Testis (tissue), 3 donors: ENCODE results near the gene SLX4. TPM values are rescaled to one million over a fixed set of nuclear protein-coding genes. Genes with fewer than 3 reads are reported as not detected.

Experiments used
- DNase-seq: peaks from one replicate; pipeline ENCODE4 v3.0.0-alpha.2; 2019
- H3K27ac ChIP-seq, 2 donors: fragments of 200-600 bp; sonication (generic); one replicate each; pipeline ENCODE4 v1.5.1; 2019
- H3K27me3 ChIP-seq: fragments of 200-600 bp; sonication (generic); one replicate; pipeline ENCODE4 v1.5.1; 2019
- H3K36me3 ChIP-seq: fragments of 200-600 bp; sonication (generic); one replicate; pipeline ENCODE4 v1.5.1; 2017; ENCODE audit warnings: low read depth; ENCODE audit errors: missing control alignments
- H3K4me1 ChIP-seq: fragments of 200-600 bp; sonication (generic); one replicate; pipeline ENCODE4 v1.5.1; 2019
- H3K4me3 ChIP-seq, 2 donors: fragments of 200-600 bp; sonication (generic); one replicate each; pipeline ENCODE4 v1.5.1; 2017 to 2019
- H3K9me3 ChIP-seq: fragments of 200-600 bp; sonication (generic); one replicate; pipeline ENCODE4 v1.5.1; 2017
- CTCF ChIP-seq, 3 experiments: fragments of 450-650 bp in 2 of 3; fragments of 200-600 bp in 1 of 3; sonication (generic) in 1 of 3; IDR thresholded peaks; one replicate each; pipeline ENCODE4 v1.5.1; 2016 to 2019; ENCODE audit warnings: antibody characterized with exemption in 3 of 3, mild to moderate bottlenecking in 2 of 3, moderate library complexity in 1 of 3
- POLR2A ChIP-seq: fragments of 450-650 bp; IDR thresholded peaks from one replicate; pipeline ENCODE4 v1.6.1; 2017; ENCODE audit warnings: antibody characterized with exemption, mild to moderate bottlenecking, moderate library complexity
- WGBS, 2 donors: methylation state at CpG; one replicate each; pipeline ENCODE4 v1.1.5; 2018; 5-methylcytosine and 5-hydroxymethylcytosine counted together
- intact Hi-C: fragments of 100-400 bp; cut with DNase I; formaldehyde crosslinking; loops from one replicate; pipeline ENCODE4 v1.15.1; 2023; ENCODE audit warnings: low total_unique reads
- polyA plus RNA-seq: library from polyadenylated mRNA; stranded (reverse); fragments of 350-450 nt; fragmentation: Illumina TruSeq; extraction: RNeasy Lipid Tissue Mini Kit (QIAGEN cat#74804); gene quantifications from one replicate; pipeline ENCODE4 v1.2.3, GENCODE V29; 2014; ENCODE audit warnings: low read depth, low replicate concordance; ENCODE audit not compliant: insufficient read depth
- total RNA-seq, 2 donors: library from RNA; depleted of rRNA; stranded (reverse); fragments of >200 nt; gene quantifications; one replicate each; pipeline ENCODE4 v1.2.3, GENCODE V29; 2016

The SLX4 gene
- total and polyA plus RNA-seq, 3 donors from 2014 or later, result 25.9 to 41.3 (median 28.0) TPM

DNA sequence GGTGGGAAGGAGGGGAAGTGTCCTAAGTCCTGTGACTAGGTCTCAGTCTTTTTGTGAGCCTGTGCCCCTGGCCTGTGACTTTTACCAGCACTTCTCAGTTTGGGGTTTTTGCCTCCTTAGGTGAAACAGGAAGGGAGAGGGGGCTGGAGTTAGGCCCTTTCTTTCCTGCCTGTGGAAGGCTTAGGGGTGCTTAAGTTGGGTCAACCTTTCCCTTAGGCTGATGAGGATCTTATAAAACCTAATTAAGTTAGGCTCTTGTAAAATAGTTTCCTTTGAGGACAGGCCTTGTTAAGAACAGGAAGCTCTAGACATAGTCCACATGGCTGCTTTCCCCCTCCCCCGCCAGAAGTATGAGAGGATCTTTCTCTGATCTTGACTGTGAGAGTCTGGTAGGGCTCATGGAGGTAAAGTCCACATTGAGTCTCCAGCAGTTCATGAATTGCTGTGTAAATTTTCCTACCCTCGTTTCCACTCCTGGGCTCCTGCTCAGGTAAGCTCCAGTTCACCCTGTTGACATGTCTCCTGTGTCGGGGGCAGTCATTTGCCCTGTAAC lies 26.0 kb upstream of the SLX4 start:
- no peak for DNase-seq
- Histone ChIP-seq H3K27me3 (no peaks in the 10 kb centered on the region), H3K9me3 (no peaks in the 10 kb centered on the region), H3K36me3 (no peaks in the 10 kb centered on the region), H3K4me3 (no peak overlapping the region), H3K27ac (no peak overlapping the region), H3K4me1 (peaks cover 3% of the 10 kb centered on the region)
- intact Hi-C loops, result no loop called here
- 71 to 75% methylated on average over 3 of the region's 3 CpGs for WGBS, 2 donors
- TF ChIP-seq CTCF (IDR thresholded peaks at IDR 0.05) (no peak), POLR2A (no peak)

DNA sequence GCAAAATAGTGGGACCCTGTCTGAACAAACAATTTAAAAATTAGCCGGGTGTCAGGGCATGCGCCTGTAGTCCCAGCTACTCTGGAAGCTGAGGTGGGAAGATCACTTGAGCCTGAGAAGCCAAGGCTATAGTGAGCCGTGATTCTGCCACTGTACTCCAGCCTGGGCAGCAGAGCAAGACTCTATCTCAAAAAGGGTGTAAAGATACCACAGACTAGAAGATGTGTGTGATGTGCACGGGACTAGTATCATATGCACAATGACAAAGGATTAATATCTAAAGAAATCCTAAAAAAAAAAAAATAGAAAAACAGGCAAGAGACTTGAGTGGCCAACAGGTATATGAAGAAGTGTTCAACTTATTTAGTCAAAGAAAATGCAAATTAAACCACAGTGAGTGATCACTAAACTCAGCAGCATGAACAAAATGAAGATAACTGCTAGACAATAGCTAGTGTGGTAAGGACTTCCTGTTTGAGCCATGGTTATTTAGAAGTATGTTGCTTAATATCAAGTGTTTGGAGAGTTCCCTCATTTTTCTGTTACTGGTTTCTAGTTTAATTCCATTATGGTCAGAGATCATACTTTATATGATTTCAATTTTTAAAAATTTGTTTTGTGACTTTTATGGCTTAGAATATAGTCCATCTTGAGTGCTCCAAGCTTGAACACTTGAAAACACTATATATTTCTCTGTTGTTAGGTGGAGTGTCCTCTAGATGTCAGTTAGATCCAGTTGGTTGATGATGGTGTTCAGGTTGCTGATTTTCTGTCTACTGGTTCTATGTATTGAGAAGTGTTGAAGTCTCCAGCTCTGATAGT lies 14.7 kb upstream of the SLX4 start:
- no peak for DNase-seq
- TF ChIP-seq CTCF (IDR thresholded peaks at IDR 0.05), result no peak
- no peak for TF ChIP-seq POLR2A
- intact Hi-C loops, result no loop called here

GRCh38 chr16:3625331-3625730 lies 13.9 kb upstream of the SLX4 start:
- H3K4me3 ChIP-seq, result no peak overlapping the region
- H3K27ac ChIP-seq, result no peak overlapping the region
- 91 to 95% methylated on average over 5 of the region's 5 CpGs for WGBS, 2 donors
- no peaks in the 10 kb centered on the region for H3K9me3 ChIP-seq
- intact Hi-C loops, result no loop called here
- no peak for DNase-seq
- H3K27me3 ChIP-seq, result no peaks in the 10 kb centered on the region
- no peak for TF ChIP-seq CTCF (IDR thresholded peaks at IDR 0.05)
- no peak for TF ChIP-seq POLR2A
- H3K36me3 ChIP-seq, result no peaks in the 10 kb centered on the region
- no peaks in the 10 kb centered on the region for H3K4me1 ChIP-seq

More for the DNA sequence above, 14.7 kb upstream of the SLX4 start:
- H3K36me3 ChIP-seq, result no peaks in the 10 kb centered on the region
- H3K27ac ChIP-seq, result no peak overlapping the region
- H3K4me1 ChIP-seq, result no peaks in the 10 kb centered on the region
- no peak overlapping the region for H3K4me3 ChIP-seq
- no peaks in the 10 kb centered on the region for H3K9me3 ChIP-seq
- H3K27me3 ChIP-seq, result no peaks in the 10 kb centered on the region
- 85% methylated on average over 4 of the region's 4 CpGs for WGBS, 2 donors

GRCh38 chr16:3623642-3624041 lies 12.2 kb upstream of the SLX4 start:
- TF ChIP-seq CTCF (IDR thresholded peaks at IDR 0.05) (no peak), POLR2A (no peak)
- WGBS, 2 donors, result 92 to 96% methylated on average over 3 of the region's 3 CpGs
- H3K27ac ChIP-seq, result no peak overlapping the region
- H3K27me3 ChIP-seq, result no peaks in the 10 kb centered on the region
- no peaks in the 10 kb centered on the region for H3K4me1 ChIP-seq
- intact Hi-C loops, result no loop called here
- no peaks in the 10 kb centered on the region for H3K36me3 ChIP-seq
- no peak overlapping the region for H3K4me3 ChIP-seq
- no peaks in the 10 kb centered on the region for H3K9me3 ChIP-seq
- DNase-seq, result no peak
